Esophagus muscularis mucosa (tissue), 4 donors: ENCODE measurements around the gene ARHGAP40. TPM values are rescaled to one million over a fixed set of nuclear protein-coding genes. Genes with fewer than 3 reads are reported as not detected.

ENCODE experiments used
- DNase-seq: peaks from one replicate; pipeline ENCODE4 v3.0.0-alpha.2; 2017; ENCODE audit errors: extremely low spot score
- H3K27ac ChIP-seq, 4 donors: fragments of 200-600 bp; sonication (generic); replicated peaks in 1 of 4; 1 replicate in 3 of 4; 2 replicates in 1 of 4; pipeline ENCODE4 v1.5.1; 2016 to 2019; ENCODE audit warnings: mild to moderate bottlenecking in 1 of 4
- H3K27me3 ChIP-seq, 4 donors: fragments of 200-600 bp; sonication (generic); one replicate each; pipeline versions ENCODE4 v1.5.1 to v1.6.0; 2016 to 2019
- H3K36me3 ChIP-seq, 4 donors: fragments of 200-600 bp; sonication (generic); one replicate each; pipeline ENCODE4 v1.5.1; 2016 to 2019
- H3K4me1 ChIP-seq, 4 donors: fragments of 200-600 bp; sonication (generic); one replicate each; pipeline ENCODE4 v1.5.1; 2016 to 2019
- H3K4me3 ChIP-seq, 4 donors: fragments of 200-600 bp; sonication (generic); 1 replicate in 2 of 4; 2 replicates in 2 of 4; pipeline ENCODE4 v1.5.1; 2016 to 2019; ENCODE audit warnings: mild to moderate bottlenecking in 4 of 4, moderate library complexity in 1 of 4
- H3K9me3 ChIP-seq, 4 donors: fragments of 200-600 bp; sonication (generic); 1 replicate in 3 of 4; 2 replicates in 1 of 4; pipeline ENCODE4 v1.5.1; 2016 to 2019
- CTCF ChIP-seq, 3 experiments: fragments of 200-600 bp in 2 of 3; fragments of 450-650 bp in 1 of 3; sonication (generic) in 2 of 3; IDR thresholded peaks; one replicate each; pipeline ENCODE4 v1.5.1; 2017 to 2019; ENCODE audit warnings: antibody characterized with exemption in 3 of 3, mild to moderate bottlenecking in 2 of 3, moderate library complexity in 1 of 3
- EP300 ChIP-seq: sonication (generic); formaldehyde crosslinking; IDR thresholded peaks from one replicate; pipeline ENCODE4 v1.6.1; 2017; ENCODE audit warnings: antibody characterized with exemption
- POLR2A ChIP-seq: fragments of 450-650 bp; IDR thresholded peaks from one replicate; pipeline ENCODE4 v1.6.1; 2017; ENCODE audit warnings: antibody characterized with exemption, moderate library complexity, mild to moderate bottlenecking, low read depth
- POLR2AphosphoS5 ChIP-seq, 2 donors: sonication (generic); formaldehyde crosslinking; IDR thresholded peaks; one replicate each; pipeline ENCODE4 v1.6.1; 2017; ENCODE audit warnings: antibody characterized with exemption in 2 of 2
- WGBS: methylation state at CpG from one replicate; pipeline ENCODE4 v1.1.5; 2018; 5-methylcytosine and 5-hydroxymethylcytosine counted together
- intact Hi-C: fragments of 100-400 bp; cut with DNase I; formaldehyde crosslinking; loops from one replicate; pipeline ENCODE4 v1.15.1; 2023
- total RNA-seq, 4 donors: library from RNA; depleted of rRNA; stranded (reverse); fragments of >200 nt; gene quantifications; one replicate each; pipeline versions ENCODE4 v1.1.0 to v1.2.1, GENCODE V29; 2016

Gene ARHGAP40
- total RNA-seq, 4 donors from 2014 or later: 0.42 TPM; not detected in 3

DNA sequence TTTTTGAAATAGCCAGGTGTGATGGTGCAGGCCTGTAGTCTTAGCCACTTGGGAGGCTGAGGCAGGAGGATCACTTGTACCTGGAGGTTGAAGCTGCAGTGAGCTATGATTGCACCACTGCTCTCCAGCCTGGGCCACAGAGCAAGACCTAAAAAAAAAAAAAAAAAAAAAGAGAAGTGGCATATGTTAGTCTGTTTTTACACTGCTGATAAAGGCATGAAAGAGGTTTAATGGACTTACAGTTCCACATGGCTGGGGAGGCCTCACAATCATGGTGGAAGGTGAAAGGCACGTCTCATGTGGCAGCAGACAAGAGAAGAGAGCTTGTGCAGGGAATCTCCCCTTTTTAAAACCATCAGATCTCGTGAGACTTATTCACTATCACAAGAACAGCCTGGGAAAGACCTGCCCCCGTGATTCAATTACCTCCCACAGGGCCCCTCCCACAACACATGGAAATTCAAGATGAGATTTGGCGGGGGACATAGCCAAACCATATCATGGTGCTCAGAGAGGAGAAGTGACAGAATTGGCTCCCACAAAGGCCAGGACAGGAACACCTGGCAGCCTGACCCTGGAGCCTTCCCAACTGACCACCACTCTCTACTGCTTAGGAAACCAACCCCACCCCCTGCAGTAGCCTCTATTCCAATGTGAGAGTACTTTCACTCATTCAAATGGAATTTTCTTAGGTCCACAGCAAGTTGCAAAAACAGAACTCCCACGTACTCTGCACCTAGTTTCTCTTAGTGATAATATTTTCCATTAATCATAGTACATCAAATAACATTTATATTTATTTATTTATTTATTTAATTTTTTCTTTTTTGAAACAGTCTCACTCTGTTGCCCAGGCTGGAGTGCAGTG lies 29.8 kb downstream of the ARHGAP40 start:
- H3K27me3 ChIP-seq: peaks cover 0 to 44% (median 2%) of the 10 kb centered on the region in 4 donors

DNA sequence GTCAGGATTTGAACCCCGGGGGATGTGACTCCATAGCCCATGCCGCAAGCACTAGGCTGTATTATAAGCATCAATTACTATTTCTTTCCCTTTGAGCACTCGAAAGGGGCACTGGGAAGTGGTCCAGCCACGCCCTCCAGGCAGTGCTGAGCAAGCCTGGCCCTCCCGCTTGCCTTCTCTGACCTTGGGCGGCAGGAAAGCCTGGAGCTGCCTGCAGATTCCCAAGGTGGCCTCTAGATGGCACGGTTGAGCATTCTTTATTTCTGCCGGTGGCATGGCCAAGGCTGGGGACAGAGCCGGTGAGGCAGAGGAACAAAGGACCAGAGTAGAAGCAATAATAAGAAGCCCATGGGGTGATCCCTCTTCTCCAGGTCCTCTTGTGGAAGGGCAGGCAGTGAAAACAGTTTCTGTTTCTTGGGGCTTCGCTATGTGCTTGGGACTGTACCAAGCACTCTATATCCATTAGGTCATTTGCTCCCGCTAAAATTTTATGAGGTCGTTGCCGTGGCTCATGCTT lies 32.0 kb downstream of the ARHGAP40 start:
- Histone ChIP-seq H3K27ac (no peak overlapping the region), H3K4me1 (peaks cover 0 to 6% (median 0%) of the 10 kb centered on the region in 4 donors), H3K27me3 (peaks cover 0 to 44% (median 2%) of the 10 kb centered on the region in 4 donors), H3K9me3 (no peaks in the 10 kb centered on the region), H3K36me3 (no peaks in the 10 kb centered on the region), H3K4me3 (no peak overlapping the region)
- WGBS: 47% methylated on average over 11 of the region's 13 CpGs
- intact Hi-C loops: no loop called here
- TF ChIP-seq CTCF (IDR thresholded peaks at IDR 0.05) (peak; percentile 59 to 95 (median 73)), POLR2AphosphoS5 (IDR thresholded peaks at IDR 0.05) (no peak), POLR2A (no peak)
- no peak for DNase-seq

More for the DNA sequence above, 29.8 kb downstream of the ARHGAP40 start:
- intact Hi-C loops: no loop called here
- no peaks in the 10 kb centered on the region for H3K36me3 ChIP-seq
- TF ChIP-seq CTCF (IDR thresholded peaks at IDR 0.05): no peak
- TF ChIP-seq EP300: no peak
- 58% methylated on average over 5 of the region's 5 CpGs for WGBS
- H3K9me3 ChIP-seq: no peaks in the 10 kb centered on the region
- no peak for DNase-seq
- H3K27ac ChIP-seq: no peak overlapping the region
- H3K4me3 ChIP-seq: no peak overlapping the region
- peaks cover 0 to 6% (median 0%) of the 10 kb centered on the region in 4 donors for H3K4me1 ChIP-seq

- H3K27ac ChIP-seq: no peak overlapping the region
- H3K4me1 ChIP-seq: peaks cover 0 to 6% (median 0%) of the 10 kb centered on the region in 4 donors
- no peak overlapping the region for H3K4me3 ChIP-seq
- no peak for DNase-seq
- H3K9me3 ChIP-seq: no peaks in the 10 kb centered on the region
- peaks cover 0 to 50% (median 2%) of the 10 kb centered on the region in 4 donors for H3K27me3 ChIP-seq
- WGBS: 46% methylated on average over 3 of the region's 3 CpGs
- H3K36me3 ChIP-seq: no peaks in the 10 kb centered on the region
- intact Hi-C loops: no loop called here
- no peak for TF ChIP-seq CTCF (IDR thresholded peaks at IDR 0.05)
- TF ChIP-seq POLR2AphosphoS5 (IDR thresholded peaks at IDR 0.05): no peak
- TF ChIP-seq EP300: no peak
- TF ChIP-seq POLR2A: no peak
Observed at GRCh38 chr20:38635721-38636288, 34.2 kb downstream of the ARHGAP40 start.

DNA sequence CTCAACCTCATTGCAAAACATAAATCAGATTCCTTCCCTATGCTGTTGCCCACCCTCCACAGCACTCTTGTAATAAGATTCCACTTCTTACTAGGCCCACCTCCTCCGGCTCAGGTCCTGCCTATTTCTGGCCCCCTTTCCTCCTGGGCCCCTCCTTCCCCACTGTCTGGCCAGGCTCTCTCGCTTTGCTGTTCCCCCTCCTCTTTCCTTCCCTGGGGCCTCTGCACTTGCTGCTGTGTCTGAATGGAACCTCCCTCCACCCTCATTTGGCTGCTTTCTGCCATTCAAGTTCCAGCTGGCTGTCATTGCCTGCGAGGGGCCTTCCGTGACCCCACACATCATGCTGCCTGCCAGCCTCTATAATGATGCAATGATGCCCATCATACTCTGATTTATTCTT lies 38.9 kb downstream of the ARHGAP40 start:
- WGBS: 38% methylated on average over 4 of the region's 4 CpGs
- Histone ChIP-seq H3K27me3 (peaks cover 0 to 57% (median 5%) of the 10 kb centered on the region in 4 donors), H3K4me1 (no peaks in the 10 kb centered on the region), H3K36me3 (no peaks in the 10 kb centered on the region), H3K4me3 (no peak overlapping the region), H3K9me3 (no peaks in the 10 kb centered on the region), H3K27ac (no peak overlapping the region)
- intact Hi-C loops: no loop called here
- no peak for TF ChIP-seq POLR2A
- no peak for TF ChIP-seq CTCF (IDR thresholded peaks at IDR 0.05)
- TF ChIP-seq EP300: no peak
- TF ChIP-seq POLR2AphosphoS5 (IDR thresholded peaks at IDR 0.05): no peak
- DNase-seq: no peak
